Measurements from ENCODE around the gene AMDHD2. TPM values are rescaled to one million over a fixed set of nuclear protein-coding genes. Genes with fewer than 3 reads are reported as not detected.
"Not testable (repeated sequence)": the region's sequence is repeated elsewhere in the genome, so short reads cannot be mapped to it uniquely, and the experiment has no call there.

AMDHD2 gene
- total and polyA plus RNA-seq, 10 donors, result 37.8 to 94.0 (median 70.6) TPM

DNA sequence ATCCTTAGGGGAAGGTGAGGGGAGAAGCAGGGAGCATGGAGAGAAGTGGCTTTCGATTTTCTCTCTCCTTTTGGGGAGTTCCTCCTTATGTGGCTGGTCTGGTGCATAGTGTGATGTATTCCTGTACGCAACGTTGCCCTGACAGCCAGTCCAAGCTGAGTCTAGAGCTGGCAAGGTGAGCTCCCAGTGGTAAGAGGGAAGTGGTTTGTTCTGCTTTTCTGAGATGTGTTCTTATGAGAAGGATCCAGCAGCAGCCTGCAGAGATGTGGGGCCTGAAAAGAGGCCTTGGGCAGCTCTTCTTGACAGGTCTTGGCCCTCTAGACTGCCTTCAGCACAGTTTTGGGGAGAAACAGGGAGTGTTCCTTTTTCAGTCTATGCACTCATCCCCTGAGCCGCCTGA, 20.7 kb downstream of the AMDHD2 start:
- H3K27me3 ChIP-seq (replicated peaks in 1 of 7); intact Hi-C loops (cut with DNase I; ENCODE audit: low total_unique reads); H3K9me3 ChIP-seq: not testable (repeated sequence)
- WGBS, 5 donors, result 26 to 60% (median 43%) methylated on average over 1 to 4 of the region's 4 CpGs
- peak; percentile 63 for DNase-seq
- Histone ChIP-seq H3K36me3 (peaks cover 0 to 38% (median 0%) of the 10 kb centered on the region in 6 donors), H3K4me1 (peaks cover 30 to 82% (median 62%) of the 10 kb centered on the region in 6 donors), H3K27ac (peak overlapping the region in 5 of 8 donors; percentile 62 to 94 (median 70)), H3K4me3 (peak overlapping the region in 1 of 8 donors; percentile 87)
- TF ChIP-seq POLR2AphosphoS5 (IDR thresholded peaks at IDR 0.05), result peak in 1 of 3 donors; percentile 56

GRCh38 chr16:2541409-2541808, 21.2 kb downstream of the AMDHD2 start:
- Histone ChIP-seq H3K4me3 (peak overlapping the region in 1 of 8 donors; percentile 87), H3K27ac (peak overlapping the region in 5 of 8 donors; percentile 62 to 94 (median 70)), H3K4me1 (peaks cover 30 to 82% (median 61%) of the 10 kb centered on the region in 6 donors), H3K36me3 (peaks cover 0 to 43% (median 0%) of the 10 kb centered on the region in 6 donors)
- intact Hi-C loops (cut with DNase I; ENCODE audit: low total_unique reads); H3K9me3 ChIP-seq; H3K27me3 ChIP-seq (replicated peaks in 1 of 7): not testable (repeated sequence)
- TF ChIP-seq POLR2AphosphoS5 (IDR thresholded peaks at IDR 0.05), result peak in 1 of 3 donors; percentile 8
- peak; percentile 76 for DNase-seq
- WGBS, 5 donors, result 39 to 53% (median 47%) methylated on average over 5 to 6 of the region's 6 CpGs

DNA sequence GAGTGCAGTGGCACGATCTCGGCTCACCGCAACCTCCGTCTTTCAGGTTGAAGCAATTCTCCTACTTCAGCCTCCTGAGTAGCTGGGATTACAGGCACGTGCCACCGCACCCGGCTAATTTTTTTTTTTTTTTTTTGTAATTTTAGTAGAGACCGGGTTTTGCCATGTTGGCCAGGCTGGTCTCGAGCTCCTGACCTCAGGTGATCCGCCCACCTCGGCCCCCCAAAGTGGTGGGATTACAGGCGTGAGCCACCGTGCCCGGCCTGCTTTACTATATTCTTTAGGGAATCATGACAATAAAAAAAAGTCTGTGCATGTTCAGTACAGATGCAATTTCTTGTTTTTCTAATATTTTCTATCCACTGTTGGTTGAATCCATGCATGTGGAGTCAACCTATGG, 23.6 kb downstream of the AMDHD2 start:
- H3K9me3 ChIP-seq; H3K27ac ChIP-seq; H3K4me3 ChIP-seq; H3K27me3 ChIP-seq (replicated peaks in 1 of 7); intact Hi-C loops (cut with DNase I; ENCODE audit: low total_unique reads): not testable (repeated sequence)
- DNase-seq, result peak; percentile 34
- 90 to 96% (median 96%) methylated on average over 13 to 14 of the region's 14 CpGs for WGBS, 5 donors
- peaks cover 0 to 44% (median 0%) of the 10 kb centered on the region in 6 donors for H3K36me3 ChIP-seq
- H3K4me1 ChIP-seq, result peaks cover 24 to 71% (median 51%) of the 10 kb centered on the region in 6 donors

- intact Hi-C loops (cut with DNase I; ENCODE audit: low total_unique reads); H3K27ac ChIP-seq; DNase-seq; H3K27me3 ChIP-seq (replicated peaks in 1 of 7); H3K4me3 ChIP-seq; H3K9me3 ChIP-seq: not testable (repeated sequence)
- 50 to 75% methylated on average over 1 of the region's 14 CpGs; no CpG with 5 or more reads in 3 of the 5 donors for WGBS, 5 donors
- Histone ChIP-seq H3K36me3 (peaks cover 0 to 11% (median 0%) of the 10 kb centered on the region in 6 donors), H3K4me1 (peaks cover 0 to 19% (median 13%) of the 10 kb centered on the region in 6 donors)
Observed at GRCh38 chr16:2550283-2550878, 30.2 kb downstream of the AMDHD2 start.

DNA sequence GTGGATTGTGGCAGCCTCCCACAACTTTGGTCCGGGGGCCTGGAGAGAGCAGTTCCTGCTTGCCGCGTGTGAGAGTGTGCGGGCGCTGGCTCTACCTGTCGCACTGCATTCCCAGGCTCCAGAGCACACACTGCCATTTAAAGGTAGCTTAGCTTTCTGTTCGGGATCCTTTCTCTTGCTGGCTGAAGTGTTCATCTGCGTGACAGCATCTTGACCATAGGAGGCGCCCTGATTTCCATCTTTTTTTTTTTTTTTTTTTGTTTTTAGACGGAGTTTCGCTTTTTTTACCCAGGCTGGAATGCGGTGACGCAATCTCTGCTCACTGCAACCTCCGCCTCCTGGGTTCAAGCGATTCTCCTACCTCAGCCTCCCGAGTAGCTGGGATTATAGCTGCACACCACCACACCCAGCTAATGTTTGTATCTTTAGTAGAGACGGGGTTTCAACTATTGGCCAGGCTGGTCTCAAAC, 31.3 kb downstream of the AMDHD2 start:
- 71 to 86% (median 79%) methylated on average over 11 to 17 of the region's 17 CpGs for WGBS, 5 donors
- DNase-seq; H3K36me3 ChIP-seq; H3K9me3 ChIP-seq; H3K4me1 ChIP-seq; H3K27me3 ChIP-seq (replicated peaks in 1 of 7); H3K27ac ChIP-seq; H3K4me3 ChIP-seq; intact Hi-C loops (cut with DNase I; ENCODE audit: low total_unique reads): not testable (repeated sequence)

DNA sequence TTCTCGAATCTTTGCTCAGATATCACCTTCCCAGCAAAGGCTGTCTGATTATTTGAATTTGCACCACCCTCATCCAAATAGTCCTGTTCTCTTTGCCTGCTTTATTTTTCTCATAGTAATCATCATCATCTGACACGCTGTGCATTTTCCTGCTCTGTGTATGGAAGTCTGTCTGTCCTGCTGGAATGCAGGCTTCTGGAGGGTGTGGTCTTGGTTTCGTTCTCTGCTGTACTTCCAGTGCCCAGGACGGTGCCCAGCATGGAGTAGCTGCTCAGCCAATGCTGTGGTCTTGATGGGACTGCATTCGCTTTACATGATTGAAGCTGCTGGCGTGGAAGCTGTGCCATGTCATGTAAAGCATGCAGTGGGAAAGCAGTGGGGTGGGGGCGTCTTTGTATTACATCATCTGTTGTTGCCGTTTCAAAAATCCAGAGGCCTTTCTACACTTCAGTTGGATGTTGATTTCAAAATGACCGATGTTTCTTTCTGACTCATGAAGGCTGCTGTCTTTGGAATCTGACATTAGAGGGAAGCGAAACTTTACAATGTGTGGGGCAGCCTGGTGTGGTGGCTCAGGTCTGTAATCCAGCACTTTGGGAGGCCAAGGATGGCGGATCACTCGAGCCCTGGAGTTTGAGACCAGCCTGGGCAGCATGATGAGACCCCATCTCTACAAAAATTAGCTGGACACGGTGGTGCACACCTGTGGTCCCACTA, 34.7 kb downstream of the AMDHD2 start:
- no CpG with 5 or more reads among the region's 13 CpGs for WGBS, 5 donors

DNA sequence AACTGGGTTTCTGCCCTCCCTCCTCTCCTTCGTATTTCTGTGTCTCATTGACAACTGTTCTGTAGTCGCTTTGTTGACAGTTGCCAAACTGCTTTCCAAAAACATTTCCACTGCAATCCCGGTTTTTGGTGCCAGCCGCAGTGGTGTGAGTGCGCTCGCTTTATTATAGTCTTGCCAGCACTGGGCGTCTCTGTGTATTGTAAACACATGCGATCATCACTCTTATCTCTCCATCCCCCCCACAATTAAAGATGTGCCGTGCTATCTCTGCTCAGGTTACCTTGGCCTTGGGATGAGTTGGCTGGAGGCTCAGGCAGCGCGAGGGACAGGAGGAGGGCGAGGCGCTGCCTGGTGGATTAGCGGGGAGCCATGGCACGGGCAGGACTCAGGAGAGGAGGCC, 37.0 kb downstream of the AMDHD2 start:
- intact Hi-C loops (cut with DNase I; ENCODE audit: low total_unique reads); H3K4me1 ChIP-seq; H3K36me3 ChIP-seq; H3K9me3 ChIP-seq; H3K27ac ChIP-seq; H3K27me3 ChIP-seq (replicated peaks in 1 of 7); H3K4me3 ChIP-seq: not testable (repeated sequence)
- peak; percentile 6 for DNase-seq
- 90 to 98% (median 96%) methylated on average over 4 to 6 of the region's 15 CpGs; no CpG with 5 or more reads in 2 of the 5 donors for WGBS, 5 donors

More for the DNA sequence above, 34.7 kb downstream of the AMDHD2 start:
- H3K27me3 ChIP-seq (replicated peaks in 1 of 7); H3K27ac ChIP-seq; H3K4me3 ChIP-seq; H3K9me3 ChIP-seq; DNase-seq; H3K36me3 ChIP-seq; intact Hi-C loops (cut with DNase I; ENCODE audit: low total_unique reads); H3K4me1 ChIP-seq: not testable (repeated sequence)

DNA sequence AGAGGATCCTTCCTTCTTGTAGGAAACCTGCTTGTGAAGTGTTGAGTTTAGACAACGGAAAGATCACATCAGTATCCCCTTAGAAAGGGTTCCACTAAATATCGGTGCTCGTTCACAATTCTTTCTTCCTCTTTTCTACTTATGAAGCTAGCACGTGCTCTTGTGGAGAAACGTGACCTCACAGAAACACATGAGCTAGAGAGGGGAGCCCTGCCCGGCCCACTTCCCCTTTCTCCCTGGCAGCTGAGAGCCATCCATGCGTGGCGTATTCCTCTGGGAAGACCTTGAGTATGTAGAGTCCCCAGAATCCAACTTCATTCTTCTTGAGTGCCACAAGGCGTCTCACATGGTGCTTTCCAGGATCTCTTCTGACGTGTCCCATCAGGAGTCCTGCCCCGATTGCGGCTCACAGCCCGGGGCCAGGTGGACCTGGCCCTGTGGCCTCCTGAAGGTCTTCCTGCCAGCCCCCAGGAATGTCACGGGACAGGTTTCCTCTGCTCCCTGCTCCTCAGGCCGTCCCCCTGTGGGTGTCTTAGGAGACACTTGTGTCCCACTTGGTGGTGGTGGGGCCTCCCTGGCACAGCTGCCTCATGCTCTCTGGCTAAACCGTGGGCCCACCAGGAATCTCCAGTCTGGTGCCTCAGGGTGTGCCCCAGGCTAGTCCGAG, 40.1 kb downstream of the AMDHD2 start:
- H3K27me3 ChIP-seq (replicated peaks in 1 of 7); H3K4me1 ChIP-seq; H3K9me3 ChIP-seq; H3K4me3 ChIP-seq; H3K36me3 ChIP-seq; intact Hi-C loops (cut with DNase I; ENCODE audit: low total_unique reads): not testable (repeated sequence)
- peak; percentile 41 for DNase-seq
- 15 to 51% (median 35%) methylated on average over 6 to 9 of the region's 17 CpGs for WGBS, 5 donors
- peak overlapping the region in 3 of 8 donors; percentile 46 to 64 (median 52) for H3K27ac ChIP-seq
